Lower leg skin (tissue), 4 donors: ENCODE data around the gene TKFC. TPM values are rescaled to one million over a fixed set of nuclear protein-coding genes. Genes with fewer than 3 reads are reported as not detected.

Source experiments
- DNase-seq, 2 donors: peaks; one replicate each; pipeline ENCODE4 v3.0.0-alpha.2; 2019; ENCODE audit warnings: low spot score in 2 of 2
- H3K4me3 ChIP-seq: fragments of 200-600 bp; sonication (generic); 2 replicates; pipeline ENCODE4 v1.5.1; 2017; ENCODE audit warnings: mild to moderate bottlenecking, low read depth; ENCODE audit not compliant: poor library complexity, severe bottlenecking
- CTCF ChIP-seq, 3 donors: fragments of 450-650 bp; IDR thresholded peaks; one replicate each; pipeline ENCODE4 v1.5.1; 2016; ENCODE audit warnings: antibody characterized with exemption in 3 of 3, mild to moderate bottlenecking in 3 of 3, moderate library complexity in 2 of 3
- POLR2A ChIP-seq, 2 donors: fragments of 450-650 bp; IDR thresholded peaks; one replicate each; pipeline ENCODE4 v1.6.1; 2016 to 2017; ENCODE audit warnings: antibody characterized with exemption in 2 of 2, mild to moderate bottlenecking in 1 of 2, moderate library complexity in 1 of 2
- WGBS, 2 donors: methylation state at CpG; one replicate each; pipeline ENCODE4 v1.1.5; 2018; 5-methylcytosine and 5-hydroxymethylcytosine counted together
- intact Hi-C: fragments of 100-400 bp; cut with DNase I; formaldehyde crosslinking; loops from one replicate; pipeline ENCODE4 v1.15.0; 2023; ENCODE audit warnings: low total_unique reads
- total RNA-seq, 4 donors: library from RNA; depleted of rRNA; stranded (reverse); fragments of >200 nt; gene quantifications; one replicate each; pipeline ENCODE4 v1.1.0, GENCODE V29; 2016

Gene TKFC
- total RNA-seq, 4 donors from 2014 or later, result 26.6 to 37.3 (median 33.1) TPM

GRCh38 chr11:61328351-61328750, 4.7 kb upstream of the TKFC start:
- intact Hi-C loops, result no loop called here
- TF ChIP-seq CTCF (IDR thresholded peaks at IDR 0.05) (no peak), POLR2A (IDR thresholded peaks at IDR 0.05) (no peak)
- 86 to 93% methylated on average over 9 of the region's 9 CpGs for WGBS, 2 donors
- no peak overlapping the region for H3K4me3 ChIP-seq
- no peak for DNase-seq

GRCh38 chr11:61329871-61330270, 3.2 kb upstream of the TKFC start:
- TF ChIP-seq POLR2A (IDR thresholded peaks at IDR 0.05) (no peak), CTCF (IDR thresholded peaks at IDR 0.05) (no peak)
- intact Hi-C loops, result no loop called here
- H3K4me3 ChIP-seq, result no peak overlapping the region
- 94 to 95% methylated on average over 4 of the region's 4 CpGs for WGBS, 2 donors
- no peak for DNase-seq

- intact Hi-C loops, result no loop called here
- TF ChIP-seq CTCF (IDR thresholded peaks at IDR 0.05) (no peak), POLR2A (IDR thresholded peaks at IDR 0.05) (no peak)
- H3K4me3 ChIP-seq, result no peak overlapping the region
- no peak for DNase-seq
- 50 to 52% methylated on average over 6 of the region's 6 CpGs for WGBS, 2 donors
Measured at GRCh38 chr11:61331651-61332050, 1.4 kb upstream of the TKFC start.

GRCh38 chr11:61332281-61332796, 689 bp upstream of the TKFC start:
- DNase-seq, result no peak
- WGBS, 2 donors, result 0% methylated on average over 24 of the region's 24 CpGs
- no peak for TF ChIP-seq POLR2A (IDR thresholded peaks at IDR 0.05)
- no peak for TF ChIP-seq CTCF (IDR thresholded peaks at IDR 0.05)
- intact Hi-C loops, result no loop called here
- peak overlapping the region; percentile 97 for H3K4me3 ChIP-seq

- peak overlapping the region; percentile 97 for H3K4me3 ChIP-seq
- no peak for TF ChIP-seq CTCF (IDR thresholded peaks at IDR 0.05)
- TF ChIP-seq POLR2A (IDR thresholded peaks at IDR 0.05), result no peak
- 29% methylated on average over 19 of the region's 19 CpGs for WGBS, 2 donors
- intact Hi-C loops, result no loop called here
- no peak for DNase-seq
Measured at GRCh38 chr11:61333550-61334433, 764 bp downstream of the TKFC start.
